H9 (cell line): Measurements from ENCODE around the gene ALDH1B1. TPM values are rescaled to one million over a fixed set of nuclear protein-coding genes. Genes with fewer than 3 reads are reported as not detected.

Experiments
- DNase-seq: peaks from one replicate; pipeline ENCODE4 v3.0.0-alpha.2; 2017
- H2AFZ ChIP-seq: one replicate; pipeline ENCODE4 v1.6.1; 2013; ENCODE audit warnings: mild to moderate bottlenecking, low read length, control low read depth, moderate library complexity
- H2AK5ac ChIP-seq: 2 replicates; pipeline ENCODE4 v1.6.1; 2013; ENCODE audit warnings: low read length, control low read depth, mixed read lengths; ENCODE audit not compliant: insufficient read length
- H2BK120ac ChIP-seq: one replicate; pipeline ENCODE4 v1.6.1; 2013; ENCODE audit warnings: low read depth, mild to moderate bottlenecking, low read length, control low read depth, inconsistent platforms; ENCODE audit not compliant: poor library complexity, severe bottlenecking
- H2BK12ac ChIP-seq: 2 replicates; pipeline ENCODE4 v1.6.1; 2013; ENCODE audit warnings: low read length, control low read depth, mixed read lengths, low read depth; ENCODE audit not compliant: insufficient read length
- H2BK15ac ChIP-seq: 2 replicates; pipeline ENCODE4 v1.6.1; 2013; ENCODE audit warnings: low read depth, low read length, control low read depth
- H2BK20ac ChIP-seq: one replicate; pipeline ENCODE4 v1.6.1; 2013; ENCODE audit warnings: low read depth, mild to moderate bottlenecking, low read length, control low read depth, inconsistent platforms; ENCODE audit not compliant: poor library complexity, severe bottlenecking
- H2BK5ac ChIP-seq: 2 replicates; pipeline ENCODE4 v1.6.1; 2013; ENCODE audit warnings: low read length, control low read depth, mixed read lengths; ENCODE audit not compliant: insufficient read length
- H3K14ac ChIP-seq: 2 replicates; pipeline ENCODE4 v1.6.1; 2013; ENCODE audit warnings: low read length, control low read depth; ENCODE audit not compliant: insufficient read depth
- H3K18ac ChIP-seq: 2 replicates; pipeline ENCODE4 v1.6.1; 2013; ENCODE audit warnings: low read depth, mild to moderate bottlenecking, mixed read lengths, low read length, control low read depth; ENCODE audit not compliant: insufficient read length
- H3K23ac ChIP-seq: 2 replicates; pipeline ENCODE4 v1.6.1; 2013; ENCODE audit warnings: low read length, control low read depth, mixed read lengths, low read depth; ENCODE audit not compliant: insufficient read length
- H3K23me2 ChIP-seq: 2 replicates; pipeline ENCODE4 v1.6.1; 2013; ENCODE audit warnings: low read depth, mild to moderate bottlenecking, mixed read lengths, low read length, control low read depth; ENCODE audit not compliant: insufficient read length, poor library complexity, severe bottlenecking
- H3K27ac ChIP-seq: 2 replicates; pipeline ENCODE4 v1.5.1; 2013; ENCODE audit warnings: low read length, control low read depth, mixed read lengths, low read depth; ENCODE audit not compliant: insufficient read length
- H3K27me3 ChIP-seq: 2 replicates; pipeline ENCODE4 v1.6.1; 2013; ENCODE audit warnings: low read length, control low read depth, inconsistent platforms; ENCODE audit not compliant: insufficient read depth
- H3K4ac ChIP-seq: 2 replicates; pipeline ENCODE4 v1.6.1; 2013; ENCODE audit warnings: low read depth, mild to moderate bottlenecking, control low read depth, inconsistent platforms, low read length, moderate library complexity
- H3K4me1 ChIP-seq: 2 replicates; pipeline ENCODE4 v1.6.1; 2013; ENCODE audit warnings: low read length, control low read depth, inconsistent platforms; ENCODE audit not compliant: insufficient read depth
- H3K4me2 ChIP-seq: 2 replicates; pipeline ENCODE4 v1.6.1; 2013; ENCODE audit warnings: low read length, control low read depth, mixed read lengths; ENCODE audit not compliant: insufficient read length, insufficient read depth
- H3K56ac ChIP-seq: 2 replicates; pipeline ENCODE4 v1.6.1; 2013; ENCODE audit warnings: low read depth, mild to moderate bottlenecking, mixed read lengths, low read length, control low read depth; ENCODE audit not compliant: insufficient read length
- H3K79me1 ChIP-seq: 2 replicates; pipeline ENCODE4 v1.6.1; 2013; ENCODE audit warnings: low read depth, mild to moderate bottlenecking, moderate library complexity, low read length, control low read depth, inconsistent platforms; ENCODE audit not compliant: insufficient read depth, poor library complexity, severe bottlenecking
- H3K79me2 ChIP-seq: 2 replicates; pipeline ENCODE4 v1.6.1; 2013; ENCODE audit warnings: low read length, control low read depth, inconsistent platforms; ENCODE audit not compliant: insufficient read depth
- H3K9ac ChIP-seq: 2 replicates; pipeline ENCODE4 v1.6.1; 2013; ENCODE audit warnings: low read length, control low read depth, mixed read lengths; ENCODE audit not compliant: insufficient read length; ENCODE audit errors: extremely low read depth
- H3K9me3 ChIP-seq: one replicate; pipeline ENCODE4 v1.6.1; 2013; ENCODE audit warnings: low read depth, low read length, inconsistent platforms; ENCODE audit not compliant: control insufficient read depth
- H3T11ph ChIP-seq: one replicate; pipeline ENCODE4 v1.6.1; 2013; ENCODE audit warnings: mild to moderate bottlenecking, low read length, control low read depth, inconsistent platforms
- H4K20me1 ChIP-seq: one replicate; pipeline ENCODE4 v1.6.1; 2013; ENCODE audit not compliant: control insufficient read depth, insufficient read length, insufficient read depth
- H4K5ac ChIP-seq: 2 replicates; pipeline ENCODE4 v1.6.1; 2013; ENCODE audit warnings: low read depth, mild to moderate bottlenecking, mixed read lengths, low read length, control low read depth; ENCODE audit not compliant: insufficient read length
- H4K8ac ChIP-seq: replicated peaks from 2 replicates; pipeline ENCODE4 v1.6.1; 2013; ENCODE audit warnings: low read length, control low read depth, mixed read lengths, low read depth; ENCODE audit not compliant: insufficient read length
- H4K91ac ChIP-seq: 2 replicates; pipeline ENCODE4 v1.6.1; 2013; ENCODE audit warnings: low read depth, mild to moderate bottlenecking, moderate library complexity, mixed read lengths, low read length, control low read depth; ENCODE audit not compliant: insufficient read length
- H3K27ac Mint-ChIP-seq, 3 experiments: 2 replicates in 2 of 3; 3 replicates in 1 of 3; pipeline ENCODE4 v1.8.0; 2020 to 2021; ENCODE audit warnings: mixed read lengths in 3 of 3, mild to moderate bottlenecking in 1 of 3, moderate library complexity in 1 of 3
- H3K27me3 Mint-ChIP-seq: 2 replicates; pipeline ENCODE4 v1.8.0; 2021; ENCODE audit warnings: low read depth, mild to moderate bottlenecking, moderate library complexity, mixed read lengths
- H3K36me3 Mint-ChIP-seq, 3 experiments: 2 replicates in 2 of 3; 3 replicates in 1 of 3; pipeline ENCODE4 v1.8.0; 2020 to 2021; ENCODE audit warnings: low read depth in 3 of 3, mixed read lengths in 3 of 3; ENCODE audit not compliant: insufficient read depth in 1 of 3
- H3K4me1 Mint-ChIP-seq, 2 experiments: 2 replicates each; pipeline ENCODE4 v1.8.0; 2020; ENCODE audit warnings: mixed read lengths in 2 of 2
- H3K4me3 Mint-ChIP-seq, 2 experiments: 2 replicates in 1 of 2; 3 replicates in 1 of 2; pipeline ENCODE4 v1.8.0; 2020 to 2021; ENCODE audit warnings: mild to moderate bottlenecking in 2 of 2, mixed read lengths in 2 of 2, moderate library complexity in 1 of 2
- H3K9me3 Mint-ChIP-seq, 2 experiments: 2 replicates in 1 of 2; 3 replicates in 1 of 2; pipeline ENCODE4 v1.8.0; 2020; ENCODE audit warnings: mild to moderate bottlenecking in 2 of 2, mixed read lengths in 2 of 2, moderate library complexity in 1 of 2
- CTCF ChIP-seq: fragments of 200-600 bp; sonication (generic); conservative IDR thresholded peaks from 3 replicates; pipeline ENCODE4 v1.8.0; 2021; ENCODE audit warnings: antibody characterized with exemption, mild to moderate bottlenecking
- WGBS: extraction: QIAGEN DNeasy Blood & Tissue Kit; methylation state at CpG from one replicate; pipeline ENCODE4 v1.1.7; 2013; ENCODE audit warnings: missing lambda C conversion rate, low lambda C conversion rate, mixed read lengths; ENCODE audit not compliant: insufficient read length; ENCODE audit errors: extremely low coverage; 5-methylcytosine and 5-hydroxymethylcytosine counted together
- total RNA-seq: library from RNA; stranded (reverse); gene quantifications from 2 replicates; pipeline ENCODE4 v1.2.1, GENCODE V29; 2021

The ALDH1B1 gene
- total RNA-seq, 1 experiment from 2014 or later: 49.6 TPM

- no peak overlapping the region for H3K4me3 Mint-ChIP-seq
- Histone ChIP-seq H3K4me1 (no peaks in the 10 kb centered on the region), H3K9ac (no peak overlapping the region), H3T11ph (no peak overlapping the region), H2BK15ac (no peak overlapping the region), H3K4me2 (no peak overlapping the region), H3K27me3 (no peaks in the 10 kb centered on the region; the same call in 1 of the 2 replicates), H2BK5ac (no peak overlapping the region), H3K23ac (no peak overlapping the region), H3K14ac (no peak overlapping the region), H2BK12ac (no peak overlapping the region), H3K4ac (no peak overlapping the region), H2AK5ac (no peak overlapping the region), H3K79me2 (no peaks in the 10 kb centered on the region), H4K5ac (no peak overlapping the region), H4K91ac (no peak overlapping the region), H3K79me1 (no peaks in the 10 kb centered on the region), H3K9me3 (no peaks in the 10 kb centered on the region), H4K8ac (no peak overlapping the region), H4K20me1 (no peaks in the 10 kb centered on the region), H3K56ac (no peak overlapping the region), H2AFZ (no peak overlapping the region), H3K18ac (no peak overlapping the region), H3K23me2 (no peaks in the 10 kb centered on the region), H2BK120ac (no peak overlapping the region), H2BK20ac (no peak overlapping the region), H3K27ac (no peak overlapping the region)
- TF ChIP-seq CTCF: no peak
- DNase-seq: no peak
- H3K9me3 Mint-ChIP-seq: no peaks in the 10 kb centered on the region; a peak in 1 of 5 replicates
- H3K4me1 Mint-ChIP-seq: peaks cover 25 to 33% of the 10 kb centered on the region in 2 experiments
- no peak overlapping the region; a peak in 1 of 7 replicates for H3K27ac Mint-ChIP-seq
- no peaks in the 10 kb centered on the region for H3K36me3 Mint-ChIP-seq
- no CpG with 5 or more reads among the region's 5 CpGs for WGBS
- peaks cover 71% of the 10 kb centered on the region for H3K27me3 Mint-ChIP-seq
Measured at GRCh38 chr9:38357350-38358114, 35.0 kb upstream of the ALDH1B1 start.
